Measurements from ENCODE around the gene TRAP1.

TRAP1 gene

DNA sequence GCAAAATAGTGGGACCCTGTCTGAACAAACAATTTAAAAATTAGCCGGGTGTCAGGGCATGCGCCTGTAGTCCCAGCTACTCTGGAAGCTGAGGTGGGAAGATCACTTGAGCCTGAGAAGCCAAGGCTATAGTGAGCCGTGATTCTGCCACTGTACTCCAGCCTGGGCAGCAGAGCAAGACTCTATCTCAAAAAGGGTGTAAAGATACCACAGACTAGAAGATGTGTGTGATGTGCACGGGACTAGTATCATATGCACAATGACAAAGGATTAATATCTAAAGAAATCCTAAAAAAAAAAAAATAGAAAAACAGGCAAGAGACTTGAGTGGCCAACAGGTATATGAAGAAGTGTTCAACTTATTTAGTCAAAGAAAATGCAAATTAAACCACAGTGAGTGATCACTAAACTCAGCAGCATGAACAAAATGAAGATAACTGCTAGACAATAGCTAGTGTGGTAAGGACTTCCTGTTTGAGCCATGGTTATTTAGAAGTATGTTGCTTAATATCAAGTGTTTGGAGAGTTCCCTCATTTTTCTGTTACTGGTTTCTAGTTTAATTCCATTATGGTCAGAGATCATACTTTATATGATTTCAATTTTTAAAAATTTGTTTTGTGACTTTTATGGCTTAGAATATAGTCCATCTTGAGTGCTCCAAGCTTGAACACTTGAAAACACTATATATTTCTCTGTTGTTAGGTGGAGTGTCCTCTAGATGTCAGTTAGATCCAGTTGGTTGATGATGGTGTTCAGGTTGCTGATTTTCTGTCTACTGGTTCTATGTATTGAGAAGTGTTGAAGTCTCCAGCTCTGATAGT, 91.2 kb downstream of the TRAP1 start:
- H3K9ac ChIP-seq (ENCODE audit: insufficient read length) = no peak overlapping the region
- no peaks in the 10 kb centered on the region for H3K36me3 ChIP-seq (ENCODE audit: insufficient read depth, low read length)
- H3K9me3 ChIP-seq (ENCODE audit: low read depth, low read length) = no peaks in the 10 kb centered on the region
- peak; percentile 60 for DNase-seq (ENCODE audit: low read depth, low spot score)
- peak overlapping the region; percentile 67 for H3K27ac ChIP-seq
- no peak for TF ChIP-seq POLR2AphosphoS5 (IDR thresholded peaks at IDR 0.05; ENCODE audit: borderline replicate concordance, low read depth, low read length)
- TF ChIP-seq EZH2 (IDR thresholded peaks at IDR 0.05) = no peak
- no peak for TF ChIP-seq FOXP2 (optimal IDR thresholded peaks at IDR 0.05; ENCODE audit: control extremely low read depth, extremely low read length, insufficient read depth)
- peak overlapping the region; percentile 21 for H3K4me3 ChIP-seq

- H3K4me3 ChIP-seq = no peak overlapping the region
- no peak overlapping the region for H3K9ac ChIP-seq (ENCODE audit: insufficient read length)
- no peaks in the 10 kb centered on the region for H3K36me3 ChIP-seq (ENCODE audit: insufficient read depth, low read length)
- no peak for DNase-seq (ENCODE audit: low read depth, low spot score)
- no peak overlapping the region for H3K27ac ChIP-seq
- no peak for TF ChIP-seq POLR2AphosphoS5 (IDR thresholded peaks at IDR 0.05; ENCODE audit: borderline replicate concordance, low read depth, low read length)
- no peak for TF ChIP-seq FOXP2 (optimal IDR thresholded peaks at IDR 0.05; ENCODE audit: control extremely low read depth, extremely low read length, insufficient read depth)
- no peak for TF ChIP-seq EZH2 (IDR thresholded peaks at IDR 0.05)
- H3K9me3 ChIP-seq (ENCODE audit: low read depth, low read length) = no peaks in the 10 kb centered on the region
These were observed 92.0 kb downstream of the TRAP1 start for GRCh38 chr16:3625331-3625730.

DNA sequence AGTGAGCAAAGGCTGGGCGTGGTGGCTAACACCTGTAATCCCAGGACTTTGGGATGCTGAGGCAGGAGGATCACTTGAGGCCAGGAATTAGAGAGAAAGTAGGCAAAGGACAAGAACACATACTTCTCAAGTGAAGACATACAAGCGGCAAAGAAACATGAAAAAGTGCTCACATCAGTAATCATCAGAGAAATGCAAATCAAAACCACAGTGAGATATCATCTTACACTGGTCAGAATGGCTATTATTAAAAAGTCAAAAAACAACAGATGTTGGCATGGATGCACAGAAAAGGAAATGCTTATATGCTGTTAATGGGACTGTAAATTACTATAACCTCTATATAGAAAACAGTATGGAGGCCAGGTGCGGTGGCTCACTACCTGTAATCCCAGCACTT, 93.7 kb downstream of the TRAP1 start:
- H3K4me3 ChIP-seq = no peak overlapping the region
- no peak overlapping the region for H3K27ac ChIP-seq
- H3K9me3 ChIP-seq (ENCODE audit: low read depth, low read length) = no peaks in the 10 kb centered on the region
- no peak overlapping the region for H3K9ac ChIP-seq (ENCODE audit: insufficient read length)
- no peak for TF ChIP-seq FOXP2 (optimal IDR thresholded peaks at IDR 0.05; ENCODE audit: control extremely low read depth, extremely low read length, insufficient read depth)
- no peak for TF ChIP-seq EZH2 (IDR thresholded peaks at IDR 0.05)
- TF ChIP-seq POLR2AphosphoS5 (IDR thresholded peaks at IDR 0.05; ENCODE audit: borderline replicate concordance, low read depth, low read length) = no peak
- H3K36me3 ChIP-seq (ENCODE audit: insufficient read depth, low read length) = no peaks in the 10 kb centered on the region
- DNase-seq (ENCODE audit: low read depth, low spot score) = no peak

GRCh38 chr16:3618769-3619141, 98.6 kb downstream of the TRAP1 start:
- H3K9me3 ChIP-seq (ENCODE audit: low read depth, low read length) = no peaks in the 10 kb centered on the region
- H3K9ac ChIP-seq (ENCODE audit: insufficient read length) = no peak overlapping the region
- no peak overlapping the region for H3K4me3 ChIP-seq
- H3K36me3 ChIP-seq (ENCODE audit: insufficient read depth, low read length) = peaks cover 3% of the 10 kb centered on the region; the same call in 1 of the 2 replicates
- TF ChIP-seq EZH2 (IDR thresholded peaks at IDR 0.05) = no peak
- no peak for TF ChIP-seq FOXP2 (optimal IDR thresholded peaks at IDR 0.05; ENCODE audit: control extremely low read depth, extremely low read length, insufficient read depth)
- TF ChIP-seq POLR2AphosphoS5 (IDR thresholded peaks at IDR 0.05; ENCODE audit: borderline replicate concordance, low read depth, low read length) = no peak
- no peak overlapping the region for H3K27ac ChIP-seq
- no peak for DNase-seq (ENCODE audit: low read depth, low spot score)

DNA sequence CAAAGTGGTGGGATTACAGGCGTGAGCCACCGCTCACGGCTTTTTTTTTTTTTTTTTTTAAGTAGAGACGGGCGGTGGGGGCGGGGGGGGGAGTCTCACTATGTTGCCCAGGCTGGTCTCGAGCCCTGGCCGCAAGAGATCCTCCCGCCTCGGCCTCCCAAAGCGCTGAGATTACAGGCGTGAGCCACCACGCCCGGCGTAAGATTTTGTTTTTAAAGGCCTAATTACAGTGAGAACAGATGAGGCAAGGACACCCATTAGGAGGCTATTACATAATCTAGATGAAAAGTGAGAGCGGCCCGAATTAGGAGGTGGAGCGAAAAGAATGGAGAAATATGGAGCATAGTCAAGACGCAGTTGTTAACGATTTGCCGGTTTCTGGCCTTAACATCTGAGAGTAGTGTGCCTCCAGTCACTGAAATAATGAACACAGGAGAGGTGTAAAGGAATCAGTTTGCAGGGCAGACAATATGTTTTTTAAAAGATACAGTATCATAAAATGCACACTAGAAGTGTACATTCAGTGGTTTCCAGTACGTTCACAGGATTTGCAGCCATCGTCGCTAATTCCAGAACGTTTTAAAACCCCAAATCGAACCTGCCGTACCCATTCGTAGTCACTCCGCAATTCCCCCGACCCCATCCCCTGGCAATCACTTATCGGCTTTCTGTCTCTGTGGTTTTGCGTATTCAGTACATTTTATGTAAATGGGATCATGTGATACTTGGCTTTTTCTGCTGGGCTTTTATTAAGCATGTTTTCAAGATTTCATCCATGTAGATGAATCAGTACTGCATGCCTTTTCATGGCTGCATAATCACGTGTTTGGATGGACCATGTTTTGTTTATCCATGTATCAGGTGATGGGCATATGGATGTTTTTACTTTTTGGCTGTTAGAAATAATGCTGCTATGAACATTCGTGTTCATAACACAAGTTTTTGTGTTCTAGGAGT, 104.5 kb downstream of the TRAP1 start:
- Histone ChIP-seq H3K4me3 (peak overlapping the region; percentile 98), H3K9me3 (ENCODE audit: low read depth, low read length) (no peaks in the 10 kb centered on the region), H3K36me3 (ENCODE audit: insufficient read depth, low read length) (peaks cover 3% of the 10 kb centered on the region), H3K9ac (ENCODE audit: insufficient read length) (peak overlapping the region; percentile 90), H3K27ac (peak overlapping the region; percentile 84)
- TF ChIP-seq FOXP2 (optimal IDR thresholded peaks at IDR 0.05; ENCODE audit: control extremely low read depth, extremely low read length, insufficient read depth) = no peak
- TF ChIP-seq EZH2 (IDR thresholded peaks at IDR 0.05) = no peak
- TF ChIP-seq POLR2AphosphoS5 (IDR thresholded peaks at IDR 0.05; ENCODE audit: borderline replicate concordance, low read depth, low read length) = no peak
- DNase-seq (ENCODE audit: low read depth, low spot score) = no peak

DNA sequence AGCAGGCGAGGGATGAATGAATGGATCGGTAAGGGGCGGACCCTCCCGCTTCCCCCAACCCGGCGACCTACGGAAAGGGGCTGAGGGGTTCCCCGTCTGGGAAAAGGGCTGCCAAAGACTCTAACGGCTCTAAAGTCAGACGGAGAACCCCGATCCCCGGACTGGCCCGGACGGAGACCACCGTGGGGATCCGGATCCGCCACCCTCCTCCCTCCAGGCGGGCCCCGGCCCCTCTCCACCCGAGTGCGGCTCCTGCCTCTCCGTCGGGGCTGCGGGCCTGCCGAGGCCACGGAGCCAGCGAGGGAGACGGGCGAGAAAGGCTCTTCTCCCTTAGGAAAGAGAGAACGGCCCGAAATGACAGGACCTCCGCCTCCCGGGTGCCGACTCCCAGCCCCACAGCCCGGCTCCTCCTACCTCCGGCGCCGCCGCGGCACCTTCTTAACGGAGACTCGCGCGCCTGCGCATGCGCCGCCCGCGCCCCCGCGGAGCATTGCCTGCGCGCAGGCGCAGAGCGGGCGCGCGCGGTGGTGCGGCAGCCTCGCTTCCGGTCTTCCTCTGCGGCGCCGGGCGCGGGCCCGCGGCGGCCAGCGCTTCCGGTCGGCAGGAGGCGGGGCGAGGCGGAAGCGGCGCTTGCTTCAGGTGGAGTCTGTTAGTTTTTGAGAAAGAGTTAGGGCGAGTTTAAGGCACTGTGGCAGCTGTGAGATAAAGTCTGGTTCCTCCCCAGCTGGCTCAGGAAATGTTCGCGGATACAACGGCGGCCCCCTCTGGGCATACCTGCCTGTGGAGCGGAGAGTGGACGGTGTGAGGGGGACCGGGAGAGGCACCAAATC, 106.0 kb downstream of the TRAP1 start, which contains the start of gene SLX4:
SLX4 (minus strand) TSS at position 461 of the 830 bp plus-strand sequence. CDS start 2,642 bp downstream, outside the sequence.
- no peaks in the 10 kb centered on the region; the same call in none of the 2 replicates for H3K36me3 ChIP-seq (ENCODE audit: insufficient read depth, low read length)
- TF ChIP-seq POLR2AphosphoS5 (IDR thresholded peaks at IDR 0.05; ENCODE audit: borderline replicate concordance, low read depth, low read length) (peak; percentile 78; the same call in 1 of the 2 replicates), EZH2 (IDR thresholded peaks at IDR 0.05) (no peak), FOXP2 (optimal IDR thresholded peaks at IDR 0.05; ENCODE audit: control extremely low read depth, extremely low read length, insufficient read depth) (no peak)
- DNase-seq (ENCODE audit: low read depth, low spot score) = no peak
- peak within 1 kb of the TSS; percentile 91 for H3K9ac ChIP-seq (ENCODE audit: insufficient read length)
- H3K9me3 ChIP-seq (ENCODE audit: low read depth, low read length) = no peaks in the 10 kb centered on the region
- H3K27ac ChIP-seq = peak within 1 kb of the TSS; percentile 84; the same call in 1 of the 2 replicates
- peak within 1 kb of the TSS; percentile 98 for H3K4me3 ChIP-seq

DNA sequence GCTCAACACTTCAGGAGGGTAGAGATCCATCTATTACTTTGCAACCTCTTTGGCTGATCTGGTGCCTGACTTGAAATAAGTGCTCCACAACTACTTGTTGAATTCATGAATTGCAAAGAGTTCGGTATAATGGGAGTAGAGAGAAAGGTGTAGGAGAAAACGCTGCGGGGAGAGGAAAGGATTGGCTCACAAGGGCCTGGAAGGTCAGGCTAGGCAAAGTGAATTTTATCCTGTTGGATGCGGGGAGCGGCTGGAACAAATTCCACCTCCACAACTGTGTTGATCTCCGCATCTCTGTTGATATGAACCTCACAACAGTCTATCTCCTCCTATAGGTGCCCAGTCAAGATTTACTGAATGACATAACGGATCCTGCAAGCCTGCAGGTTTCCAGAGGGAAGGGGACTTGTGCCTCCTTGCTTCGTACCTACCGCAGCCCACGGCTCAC, 106.6 kb downstream of the TRAP1 start:
- Histone ChIP-seq H3K27ac (no peak overlapping the region), H3K36me3 (ENCODE audit: insufficient read depth, low read length) (no peaks in the 10 kb centered on the region; the same call in none of the 2 replicates), H3K9me3 (ENCODE audit: low read depth, low read length) (no peaks in the 10 kb centered on the region), H3K9ac (ENCODE audit: insufficient read length) (peak overlapping the region; percentile 91), H3K4me3 (peak overlapping the region; percentile 98)
- no peak for DNase-seq (ENCODE audit: low read depth, low spot score)
- TF ChIP-seq EZH2 (IDR thresholded peaks at IDR 0.05) = no peak
- TF ChIP-seq FOXP2 (optimal IDR thresholded peaks at IDR 0.05; ENCODE audit: control extremely low read depth, extremely low read length, insufficient read depth) = no peak
- no peak for TF ChIP-seq POLR2AphosphoS5 (IDR thresholded peaks at IDR 0.05; ENCODE audit: borderline replicate concordance, low read depth, low read length)
